ENCODE measurements around the gene RAD18. TPM values are rescaled to one million over a fixed set of nuclear protein-coding genes. Genes with fewer than 3 reads are reported as not detected.

Gene RAD18
- total and polyA plus RNA-seq, 7 donors = 3.5 to 25.8 (median 6.4) TPM

DNA sequence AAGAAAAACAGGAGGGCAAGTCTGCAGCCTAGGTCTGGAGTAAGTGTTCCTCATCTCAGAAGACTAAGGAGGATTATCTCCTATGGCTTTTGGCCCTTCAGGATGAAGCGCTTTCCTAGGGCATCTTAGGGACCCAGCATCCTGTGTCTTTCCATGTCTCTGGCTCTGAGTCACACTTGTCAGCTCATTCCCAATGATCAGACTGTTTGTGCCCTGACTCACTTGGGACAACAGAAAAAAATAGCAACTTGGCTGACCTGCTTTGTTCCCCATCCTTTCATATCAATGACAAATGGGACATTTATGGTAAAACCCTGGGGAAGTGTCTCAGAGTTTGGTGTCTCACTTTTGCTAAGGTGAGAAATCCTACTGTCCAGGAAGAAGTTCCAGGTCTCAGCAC lies 117.6 kb downstream of the RAD18 start:
- Histone ChIP-seq H3K36me3 (no peaks in the 10 kb centered on the region), H3K27ac (no peak overlapping the region), H3K4me3 (no peak overlapping the region), H3K9me3 (no peaks in the 10 kb centered on the region), H3K27me3 (no peaks in the 10 kb centered on the region), H3K4me1 (peaks cover 0 to 11% (median 4%) of the 10 kb centered on the region in 4 donors)
- WGBS, 2 donors = 96 to 100% methylated on average over 1 of the region's 1 CpG
- TF ChIP-seq POLR2AphosphoS5 (IDR thresholded peaks at IDR 0.05) (no peak), EP300 (IDR thresholded peaks at IDR 0.05) (no peak), POLR2A (IDR thresholded peaks at IDR 0.05) (no peak)
- TF ChIP-seq, protein P1, sequence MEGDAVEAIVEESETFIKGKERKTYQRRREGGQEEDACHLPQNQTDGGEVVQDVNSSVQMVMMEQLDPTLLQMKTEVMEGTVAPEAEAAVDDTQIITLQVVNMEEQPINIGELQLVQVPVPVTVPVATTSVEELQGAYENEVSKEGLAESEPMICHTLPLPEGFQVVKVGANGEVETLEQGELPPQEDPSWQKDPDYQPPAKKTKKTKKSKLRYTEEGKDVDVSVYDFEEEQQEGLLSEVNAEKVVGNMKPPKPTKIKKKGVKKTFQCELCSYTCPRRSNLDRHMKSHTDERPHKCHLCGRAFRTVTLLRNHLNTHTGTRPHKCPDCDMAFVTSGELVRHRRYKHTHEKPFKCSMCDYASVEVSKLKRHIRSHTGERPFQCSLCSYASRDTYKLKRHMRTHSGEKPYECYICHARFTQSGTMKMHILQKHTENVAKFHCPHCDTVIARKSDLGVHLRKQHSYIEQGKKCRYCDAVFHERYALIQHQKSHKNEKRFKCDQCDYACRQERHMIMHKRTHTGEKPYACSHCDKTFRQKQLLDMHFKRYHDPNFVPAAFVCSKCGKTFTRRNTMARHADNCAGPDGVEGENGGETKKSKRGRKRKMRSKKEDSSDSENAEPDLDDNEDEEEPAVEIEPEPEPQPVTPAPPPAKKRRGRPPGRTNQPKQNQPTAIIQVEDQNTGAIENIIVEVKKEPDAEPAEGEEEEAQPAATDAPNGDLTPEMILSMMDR (IDR thresholded peaks at IDR 0.05) = no peak
- DNase-seq = no peak
- intact Hi-C loops (cut with DNase I) = no loop called here

DNA sequence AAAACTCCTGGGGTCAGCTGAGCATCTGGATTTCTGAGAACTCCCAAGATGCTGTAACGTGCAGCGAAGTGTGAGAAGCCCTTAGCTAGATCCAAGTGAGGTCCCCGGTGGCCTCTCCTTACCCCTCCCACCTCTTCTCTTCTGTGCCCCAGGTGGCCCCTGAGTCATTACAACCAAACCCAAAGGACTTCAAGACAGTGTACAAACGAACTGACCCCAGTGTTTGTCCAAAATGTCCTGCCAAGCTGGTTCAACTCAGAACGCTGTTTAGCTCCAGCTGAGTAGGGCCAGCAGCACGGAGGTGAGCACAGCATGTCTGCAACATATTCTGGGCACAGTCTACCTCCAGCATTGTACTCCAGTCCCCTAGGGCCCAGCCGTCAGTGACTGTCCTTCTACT lies 119.9 kb downstream of the RAD18 start:
- no peaks in the 10 kb centered on the region for H3K9me3 ChIP-seq
- 89 to 92% methylated on average over 7 of the region's 7 CpGs for WGBS, 2 donors
- H3K27ac ChIP-seq = no peak overlapping the region
- no peaks in the 10 kb centered on the region for H3K4me1 ChIP-seq
- intact Hi-C loops (cut with DNase I) = no loop called here
- H3K4me3 ChIP-seq = no peak overlapping the region
- TF ChIP-seq EP300 (IDR thresholded peaks at IDR 0.05) (no peak), POLR2AphosphoS5 (IDR thresholded peaks at IDR 0.05) (no peak), POLR2A (IDR thresholded peaks at IDR 0.05) (no peak)
- TF ChIP-seq, protein P1 (IDR thresholded peaks at IDR 0.05) = no peak
- DNase-seq = no peak
- no peaks in the 10 kb centered on the region for H3K27me3 ChIP-seq
- H3K36me3 ChIP-seq = no peaks in the 10 kb centered on the region

DNA sequence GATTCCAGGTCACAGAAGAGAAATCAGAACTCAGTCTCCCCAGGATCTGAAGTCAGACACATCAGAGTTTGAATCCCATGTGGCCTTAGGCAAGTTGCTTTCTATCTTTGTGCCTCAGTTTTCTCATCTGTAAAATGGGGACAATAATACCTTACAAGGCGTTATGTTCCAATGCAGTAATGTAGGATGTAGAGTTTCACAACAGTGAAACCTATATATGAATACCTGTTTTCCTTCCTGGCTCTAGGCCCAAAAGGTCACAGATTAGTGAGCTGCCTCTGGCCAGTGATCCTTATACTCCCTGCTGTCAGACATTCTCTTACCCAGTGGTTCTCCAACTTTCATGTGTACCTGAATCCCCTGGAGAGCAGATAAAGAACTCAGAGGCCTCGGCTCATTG lies 121.0 kb downstream of the RAD18 start:
- DNase-seq = no peak
- H3K4me3 ChIP-seq = no peak overlapping the region
- intact Hi-C loops (cut with DNase I) = no loop called here
- TF ChIP-seq POLR2AphosphoS5 (IDR thresholded peaks at IDR 0.05) = no peak
- no peak for TF ChIP-seq POLR2A (IDR thresholded peaks at IDR 0.05)
- TF ChIP-seq, protein P1 (IDR thresholded peaks at IDR 0.05) = no peak
- no peak for TF ChIP-seq EP300 (IDR thresholded peaks at IDR 0.05)
- WGBS, 2 donors = 46 to 65% methylated on average over 2 of the region's 2 CpGs
- no peaks in the 10 kb centered on the region for H3K27me3 ChIP-seq
- no peak overlapping the region for H3K27ac ChIP-seq
- H3K36me3 ChIP-seq = no peaks in the 10 kb centered on the region
- H3K4me1 ChIP-seq = no peaks in the 10 kb centered on the region
- H3K9me3 ChIP-seq = no peaks in the 10 kb centered on the region

DNA sequence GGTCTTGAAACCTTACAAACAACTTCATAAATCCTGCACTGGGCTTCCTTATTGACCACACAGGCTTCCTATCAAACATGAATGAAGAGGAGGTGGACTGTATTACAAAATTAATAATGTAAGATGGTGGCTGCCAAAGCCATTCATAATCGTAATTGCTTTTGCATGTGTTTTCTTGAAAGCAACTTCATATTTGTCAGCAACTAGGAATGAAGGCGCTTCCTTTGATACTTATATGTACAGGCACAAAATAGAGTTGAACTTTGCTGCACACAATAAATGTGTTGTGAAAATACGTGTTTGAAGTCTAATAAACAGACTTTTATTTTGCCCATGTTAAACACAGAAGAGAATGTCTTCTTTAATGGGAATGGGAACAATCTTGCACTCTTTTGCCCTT lies 121.8 kb downstream of the RAD18 start:
- H3K4me1 ChIP-seq = no peaks in the 10 kb centered on the region
- intact Hi-C loops (cut with DNase I) = no loop called here
- H3K36me3 ChIP-seq = no peaks in the 10 kb centered on the region
- DNase-seq = no peak
- no peaks in the 10 kb centered on the region for H3K9me3 ChIP-seq
- no peak overlapping the region for H3K4me3 ChIP-seq
- 85 to 86% methylated on average over 3 of the region's 3 CpGs for WGBS, 2 donors
- H3K27me3 ChIP-seq = no peaks in the 10 kb centered on the region
- TF ChIP-seq POLR2AphosphoS5 (IDR thresholded peaks at IDR 0.05) (no peak), POLR2A (IDR thresholded peaks at IDR 0.05) (no peak), EP300 (IDR thresholded peaks at IDR 0.05) (no peak)
- TF ChIP-seq, protein P1 (IDR thresholded peaks at IDR 0.05) = no peak
- no peak overlapping the region for H3K27ac ChIP-seq

DNA sequence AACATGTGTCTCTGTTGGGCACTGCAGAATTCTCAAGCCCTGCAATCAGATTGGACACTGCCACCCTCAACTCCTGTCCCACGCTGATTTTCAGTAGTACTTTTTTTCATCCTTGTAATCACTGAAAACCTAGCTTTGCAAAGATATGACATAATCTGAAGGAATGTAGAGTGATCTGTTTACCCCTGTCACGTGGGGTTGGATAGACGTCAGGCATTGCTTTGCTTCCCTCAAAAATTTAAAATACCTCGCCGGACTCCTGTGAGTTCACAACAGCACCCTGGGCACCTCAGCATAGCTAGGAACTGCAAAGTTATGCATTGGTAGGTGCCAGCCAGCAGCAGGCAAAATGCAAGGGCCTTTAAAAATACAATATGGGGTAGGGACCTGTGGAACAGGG lies 122.7 kb downstream of the RAD18 start:
- H3K27me3 ChIP-seq = no peaks in the 10 kb centered on the region
- TF ChIP-seq EP300 (IDR thresholded peaks at IDR 0.05) (no peak), POLR2AphosphoS5 (IDR thresholded peaks at IDR 0.05) (no peak), POLR2A (IDR thresholded peaks at IDR 0.05) (no peak)
- TF ChIP-seq, protein P1 (IDR thresholded peaks at IDR 0.05) = no peak
- H3K27ac ChIP-seq = no peak overlapping the region
- H3K9me3 ChIP-seq = no peaks in the 10 kb centered on the region
- intact Hi-C loops (cut with DNase I) = no loop called here
- WGBS, 2 donors = 86 to 88% methylated on average over 5 of the region's 5 CpGs
- no peaks in the 10 kb centered on the region for H3K4me1 ChIP-seq
- no peaks in the 10 kb centered on the region for H3K36me3 ChIP-seq
- no peak overlapping the region for H3K4me3 ChIP-seq
- DNase-seq = no peak

Data from sigmoid colon (tissue), 7 donors.